G401.6 (cell line): ENCODE data around the gene CDH2.

ENCODE experiments used
- FAIRE-seq: peaks from 2 replicates; lab custom pipeline; 2012; peaks lifted over from hg19 to GRCh38; lab: Jason Lieb, UNC

CDH2 gene

GRCh38 chr18:28043631-28044030, 133.3 kb downstream of the CDH2 start:
- FAIRE-seq, result no peak

GRCh38 chr18:28041366-28041765, 135.6 kb downstream of the CDH2 start:
- no peak for FAIRE-seq

- FAIRE-seq, result no peak
Observed at GRCh38 chr18:28040716-28041115, 136.2 kb downstream of the CDH2 start.

GRCh38 chr18:28040211-28040610, 136.7 kb downstream of the CDH2 start:
- FAIRE-seq, result no peak

GRCh38 chr18:28039691-28040090, 137.2 kb downstream of the CDH2 start:
- no peak for FAIRE-seq

GRCh38 chr18:28039078-28039477, 137.9 kb downstream of the CDH2 start:
- FAIRE-seq, result no peak

GRCh38 chr18:28036488-28036887, 140.4 kb downstream of the CDH2 start:
- FAIRE-seq, result no peak

- no peak for FAIRE-seq
Observed at GRCh38 chr18:28034567-28034966, 142.4 kb downstream of the CDH2 start.

GRCh38 chr18:28032177-28032576, 144.8 kb downstream of the CDH2 start:
- no peak for FAIRE-seq

- FAIRE-seq, result no peak
Observed at GRCh38 chr18:28030458-28030857, 146.5 kb downstream of the CDH2 start.

GRCh38 chr18:28027755-28028154, 149.2 kb downstream of the CDH2 start:
- FAIRE-seq, result no peak

GRCh38 chr18:28019425-28020108, 157.4 kb downstream of the CDH2 start:
- FAIRE-seq, result no peak

GRCh38 chr18:28018351-28018750, 158.6 kb downstream of the CDH2 start:
- FAIRE-seq, result no peak

- FAIRE-seq, result no peak
Observed at GRCh38 chr18:28015671-28016070, 161.3 kb downstream of the CDH2 start.

GRCh38 chr18:28013066-28013465, 163.9 kb downstream of the CDH2 start:
- peak; percentile 21 for FAIRE-seq

GRCh38 chr18:28012336-28012735, 164.6 kb downstream of the CDH2 start:
- FAIRE-seq, result no peak

GRCh38 chr18:28009589-28009988, 167.3 kb downstream of the CDH2 start:
- no peak for FAIRE-seq

- no peak for FAIRE-seq
Observed at GRCh38 chr18:28007841-28008240, 169.1 kb downstream of the CDH2 start.

GRCh38 chr18:28005164-28005563, 171.8 kb downstream of the CDH2 start:
- no peak for FAIRE-seq

- FAIRE-seq, result no peak
Observed at GRCh38 chr18:28004606-28005005, 172.3 kb downstream of the CDH2 start.

GRCh38 chr18:28003451-28003850, 173.5 kb downstream of the CDH2 start:
- no peak for FAIRE-seq

- FAIRE-seq, result no peak
Observed at GRCh38 chr18:28002841-28003240, 174.1 kb downstream of the CDH2 start.

- FAIRE-seq, result no peak
Observed at GRCh38 chr18:27996801-27997272, 180.1 kb downstream of the CDH2 start.

- no peak for FAIRE-seq
Observed at GRCh38 chr18:27995770-27996502, 181.0 kb downstream of the CDH2 start.
